ENCODE measurements around the gene PAIP1. TPM values are rescaled to one million over a fixed set of nuclear protein-coding genes. Genes with fewer than 3 reads are reported as not detected.
A peak's percentile ranks its signal among the peaks of the same experiment; 100 is the strongest.

The PAIP1 gene
- total RNA-seq, 3 donors from 2014 or later: 70.5 to 104 (median 94.1) TPM

GRCh38 chr5:43498581-43498980 lies 58.3 kb downstream of the PAIP1 start:
- TF ChIP-seq POLR2AphosphoS5 (IDR thresholded peaks at IDR 0.05): no peak
- TF ChIP-seq POLR2A (IDR thresholded peaks at IDR 0.05): no peak
- TF ChIP-seq, protein P1, sequence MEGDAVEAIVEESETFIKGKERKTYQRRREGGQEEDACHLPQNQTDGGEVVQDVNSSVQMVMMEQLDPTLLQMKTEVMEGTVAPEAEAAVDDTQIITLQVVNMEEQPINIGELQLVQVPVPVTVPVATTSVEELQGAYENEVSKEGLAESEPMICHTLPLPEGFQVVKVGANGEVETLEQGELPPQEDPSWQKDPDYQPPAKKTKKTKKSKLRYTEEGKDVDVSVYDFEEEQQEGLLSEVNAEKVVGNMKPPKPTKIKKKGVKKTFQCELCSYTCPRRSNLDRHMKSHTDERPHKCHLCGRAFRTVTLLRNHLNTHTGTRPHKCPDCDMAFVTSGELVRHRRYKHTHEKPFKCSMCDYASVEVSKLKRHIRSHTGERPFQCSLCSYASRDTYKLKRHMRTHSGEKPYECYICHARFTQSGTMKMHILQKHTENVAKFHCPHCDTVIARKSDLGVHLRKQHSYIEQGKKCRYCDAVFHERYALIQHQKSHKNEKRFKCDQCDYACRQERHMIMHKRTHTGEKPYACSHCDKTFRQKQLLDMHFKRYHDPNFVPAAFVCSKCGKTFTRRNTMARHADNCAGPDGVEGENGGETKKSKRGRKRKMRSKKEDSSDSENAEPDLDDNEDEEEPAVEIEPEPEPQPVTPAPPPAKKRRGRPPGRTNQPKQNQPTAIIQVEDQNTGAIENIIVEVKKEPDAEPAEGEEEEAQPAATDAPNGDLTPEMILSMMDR (IDR thresholded peaks at IDR 0.05): no peak
- no peaks in the 10 kb centered on the region for H3K4me1 ChIP-seq
- no peak overlapping the region for H3K27ac ChIP-seq
- no peaks in the 10 kb centered on the region for H3K36me3 ChIP-seq
- no peak overlapping the region for H3K4me3 ChIP-seq
- DNase-seq (ENCODE audit: low spot score in 2 of 2): no peak
- intact Hi-C loops (cut with DNase I; ENCODE audit: low total_unique reads): no loop called here
- no peaks in the 10 kb centered on the region for H3K27me3 ChIP-seq
- no peaks in the 10 kb centered on the region for H3K9me3 ChIP-seq

GRCh38 chr5:43497311-43498104 lies 59.4 kb downstream of the PAIP1 start:
- no peak for DNase-seq (ENCODE audit: low spot score in 2 of 2)
- Histone ChIP-seq H3K4me1 (no peaks in the 10 kb centered on the region), H3K27me3 (no peaks in the 10 kb centered on the region), H3K36me3 (no peaks in the 10 kb centered on the region), H3K9me3 (no peaks in the 10 kb centered on the region), H3K27ac (no peak overlapping the region), H3K4me3 (no peak overlapping the region)
- intact Hi-C loops (cut with DNase I; ENCODE audit: low total_unique reads): no loop called here
- TF ChIP-seq, protein P1 (IDR thresholded peaks at IDR 0.05): no peak
- TF ChIP-seq POLR2A (IDR thresholded peaks at IDR 0.05) (no peak), POLR2AphosphoS5 (IDR thresholded peaks at IDR 0.05) (no peak)

- H3K27ac ChIP-seq: no peak overlapping the region
- H3K4me1 ChIP-seq: no peaks in the 10 kb centered on the region
- intact Hi-C loops (cut with DNase I; ENCODE audit: low total_unique reads): no loop called here
- H3K27me3 ChIP-seq: no peaks in the 10 kb centered on the region
- DNase-seq (ENCODE audit: low spot score in 2 of 2): no peak
- TF ChIP-seq POLR2A (IDR thresholded peaks at IDR 0.05) (no peak), POLR2AphosphoS5 (IDR thresholded peaks at IDR 0.05) (no peak)
- TF ChIP-seq, protein P1 (IDR thresholded peaks at IDR 0.05): no peak
- no peak overlapping the region for H3K4me3 ChIP-seq
- no peaks in the 10 kb centered on the region for H3K9me3 ChIP-seq
- no peaks in the 10 kb centered on the region for H3K36me3 ChIP-seq
Measured at GRCh38 chr5:43491326-43491725, 65.6 kb downstream of the PAIP1 start.

DNA sequence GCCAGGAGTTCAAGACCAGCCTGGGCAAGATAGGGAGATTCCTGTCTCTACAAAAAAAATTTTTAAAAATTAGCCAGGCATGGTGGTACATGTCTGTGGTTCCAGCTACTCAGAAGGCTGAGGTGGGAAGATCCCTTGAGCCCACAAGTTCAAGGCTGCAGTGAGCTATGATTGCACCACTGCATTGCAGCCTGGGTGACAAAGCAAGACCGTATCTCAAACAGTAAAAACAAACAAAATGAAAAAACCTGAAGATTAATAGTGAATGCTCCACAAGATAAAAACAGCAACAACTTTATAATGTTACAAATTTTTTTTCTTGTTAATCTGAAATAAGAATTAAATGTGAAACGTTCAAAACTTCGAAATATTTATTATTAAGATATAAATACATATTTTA lies 70.5 kb downstream of the PAIP1 start:
- H3K4me1 ChIP-seq: peaks cover 0 to 5% of the 10 kb centered on the region in 2 donors
- no peak for DNase-seq (ENCODE audit: low spot score in 2 of 2)
- no peak overlapping the region for H3K27ac ChIP-seq
- no peaks in the 10 kb centered on the region for H3K27me3 ChIP-seq
- H3K4me3 ChIP-seq: no peak overlapping the region
- TF ChIP-seq, protein P1 (IDR thresholded peaks at IDR 0.05): no peak
- TF ChIP-seq POLR2AphosphoS5 (IDR thresholded peaks at IDR 0.05) (no peak), POLR2A (IDR thresholded peaks at IDR 0.05) (no peak)
- intact Hi-C loops (cut with DNase I; ENCODE audit: low total_unique reads): no loop called here
- H3K9me3 ChIP-seq: no peaks in the 10 kb centered on the region
- no peaks in the 10 kb centered on the region for H3K36me3 ChIP-seq

- Histone ChIP-seq H3K36me3 (no peaks in the 10 kb centered on the region), H3K27ac (peak overlapping the region; percentile 35 to 92), H3K4me1 (peaks cover 0 to 5% of the 10 kb centered on the region in 2 donors), H3K9me3 (no peaks in the 10 kb centered on the region), H3K27me3 (no peaks in the 10 kb centered on the region), H3K4me3 (no peak overlapping the region)
- intact Hi-C loops (cut with DNase I; ENCODE audit: low total_unique reads): no loop called here
- no peak for TF ChIP-seq POLR2A (IDR thresholded peaks at IDR 0.05)
- no peak for TF ChIP-seq POLR2AphosphoS5 (IDR thresholded peaks at IDR 0.05)
- TF ChIP-seq, protein P1 (IDR thresholded peaks at IDR 0.05): no peak
- no peak for DNase-seq (ENCODE audit: low spot score in 2 of 2)
Measured at GRCh38 chr5:43485406-43485805, 71.5 kb downstream of the PAIP1 start.
